Kidney (tissue), 14 donors: ENCODE data around the gene MTA3. TPM values are rescaled to one million over a fixed set of nuclear protein-coding genes. Genes with fewer than 3 reads are reported as not detected.
"Not testable (repeated sequence)": the region's sequence is repeated elsewhere in the genome, so short reads cannot be mapped to it uniquely, and the experiment has no call there.

Experiments
- DNase-seq, 5 donors: peaks; one replicate each; pipeline ENCODE4 v3.0.0-alpha.2; 2013 to 2020
- FAIRE-seq: peaks from 2 replicates; lab custom pipeline; 2012; peaks lifted over from hg19 to GRCh38; lab: Jason Lieb, UNC
- H3K27ac ChIP-seq, 2 donors: one replicate each; pipeline ENCODE4 v1.7.0; 2013; ENCODE audit warnings: low read depth in 2 of 2, low read length in 2 of 2, inconsistent platforms in 1 of 2
- H3K27me3 ChIP-seq: one replicate; pipeline ENCODE4 v1.7.1; 2013; ENCODE audit warnings: low read length, inconsistent platforms; ENCODE audit not compliant: control insufficient read depth, insufficient read depth
- H3K36me3 ChIP-seq, 3 donors: one replicate each; pipeline versions ENCODE4 v1.7.0 to v1.7.1; 2013; ENCODE audit warnings: low read length in 3 of 3, control low read depth in 1 of 3, inconsistent platforms in 1 of 3; ENCODE audit not compliant: insufficient read depth in 3 of 3, control insufficient read depth in 2 of 3
- H3K4me1 ChIP-seq, 3 donors: one replicate each; pipeline versions ENCODE4 v1.7.0 to v1.7.1; 2013; ENCODE audit warnings: low read length in 3 of 3, inconsistent platforms in 1 of 3, low read depth in 1 of 3; ENCODE audit not compliant: control insufficient read depth in 2 of 3, insufficient read depth in 2 of 3
- H3K4me3 ChIP-seq, 3 donors: one replicate each; pipeline versions ENCODE4 v1.7.0 to v1.8.1; 2013; ENCODE audit warnings: low read length in 3 of 3, control low read depth in 1 of 3, inconsistent platforms in 1 of 3
- H3K9ac ChIP-seq, 3 donors: one replicate each; pipeline versions ENCODE4 v1.7.0 to v1.7.1; 2013; ENCODE audit warnings: low read length in 3 of 3, control low read depth in 1 of 3, inconsistent platforms in 1 of 3
- H3K9me3 ChIP-seq, 3 donors: one replicate each; pipeline versions ENCODE4 v1.7.0 to v1.7.1; 2013; ENCODE audit warnings: low read length in 3 of 3, control low read depth in 1 of 3, inconsistent platforms in 1 of 3; ENCODE audit not compliant: control insufficient read depth in 2 of 3, insufficient read depth in 1 of 3
- CTCF ChIP-seq: IDR thresholded peaks from 3 replicates; pipeline ENCODE4 v1.5.1; 2012; ENCODE audit warnings: mild to moderate bottlenecking, moderate library complexity, borderline replicate concordance; ENCODE audit not compliant: insufficient read depth; ENCODE audit errors: extremely low read depth
- intact Hi-C: fragments of 100-400 bp; cut with DNase I; formaldehyde crosslinking; loops from one replicate; pipeline ENCODE4 v1.11.1; 2022
- polyA plus RNA-seq: library from polyadenylated mRNA; stranded (reverse); fragments of 350-450 nt; fragmentation: Illumina TruSeq; extraction: RNeasy Lipid Tissue Mini Kit (QIAGEN cat#74804); gene quantifications from one replicate; pipeline ENCODE4 v1.2.3, GENCODE V29; 2014; ENCODE audit warnings: low read depth, low replicate concordance; ENCODE audit not compliant: insufficient read depth
- total RNA-seq: library from RNA; stranded (reverse); fragmentation: NEBNext Ultra II Directional; extraction: Animal tissue kit (Norgen Biotek cat#: 25700); gene quantifications from one replicate; pipeline ENCODE4 v1.2.1, GENCODE V29; 2021
- donor health status: control.
- donor health status: control.
- donor health status: control.
- donor health status: control.
- donor health status: control.
- donor health status: DM: yes; HTN: yes; CAD: no.
- donor health status: Normal renal cell carcinoma (clear cell type).

MTA3 gene
- total and polyA plus RNA-seq, 2 donors from 2014 or later: 27.7 to 35.2 TPM

- no peak for TF ChIP-seq CTCF
- no peak overlapping the region for H3K4me3 ChIP-seq
- DNase-seq (no peak), FAIRE-seq (no peak)
- H3K36me3 ChIP-seq: peaks cover 0 to 9% (median 0%) of the 10 kb centered on the region in 3 donors
- H3K9me3 ChIP-seq: no peaks in the 10 kb centered on the region
- intact Hi-C loops: no loop called here
- no peak overlapping the region for H3K27ac ChIP-seq
- H3K9ac ChIP-seq: no peak overlapping the region
- no peaks in the 10 kb centered on the region for H3K27me3 ChIP-seq
- H3K4me1 ChIP-seq: no peaks in the 10 kb centered on the region
These were observed 49.7 kb downstream of the MTA3 start for GRCh38 chr2:42618116-42618515.

DNA sequence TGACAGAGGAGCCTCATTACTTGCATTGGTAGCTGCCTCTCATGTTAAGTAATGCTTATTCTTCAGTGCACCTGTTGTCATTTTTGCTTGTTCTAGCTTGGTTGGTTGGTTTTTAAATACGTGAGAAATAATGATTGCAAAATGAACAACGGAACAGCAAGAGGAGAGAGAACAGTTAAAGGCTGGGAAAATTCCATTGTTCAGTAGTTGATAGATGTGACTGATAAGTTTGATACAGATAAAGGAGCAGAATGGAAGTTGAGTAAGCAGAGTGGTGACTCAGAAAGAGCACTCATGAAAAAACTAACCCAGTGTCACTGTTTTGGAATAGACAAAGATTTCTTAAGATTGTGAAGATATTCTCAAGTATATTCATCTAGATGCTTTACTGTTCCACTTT is 50.5 kb downstream of the MTA3 start:
- TF ChIP-seq CTCF: no peak
- Histone ChIP-seq H3K27me3 (no peaks in the 10 kb centered on the region), H3K4me1 (no peaks in the 10 kb centered on the region), H3K9ac (no peak overlapping the region), H3K27ac (no peak overlapping the region), H3K36me3 (peaks cover 0 to 9% (median 0%) of the 10 kb centered on the region in 3 donors), H3K4me3 (no peak overlapping the region), H3K9me3 (no peaks in the 10 kb centered on the region)
- intact Hi-C loops: no loop called here
- FAIRE-seq (no peak), DNase-seq (no peak)

- H3K4me3 ChIP-seq, H3K27ac ChIP-seq, H3K27me3 ChIP-seq, H3K36me3 ChIP-seq, H3K9ac ChIP-seq, DNase-seq, H3K9me3 ChIP-seq, intact Hi-C loops, FAIRE-seq, H3K4me1 ChIP-seq: not testable (repeated sequence)
These were observed 53.2 kb downstream of the MTA3 start for GRCh38 chr2:42621626-42622025.

GRCh38 chr2:42622943-42623676 is 54.7 kb downstream of the MTA3 start:
- Histone ChIP-seq H3K4me1 (no peaks in the 10 kb centered on the region), H3K27me3 (no peaks in the 10 kb centered on the region), H3K4me3 (no peak overlapping the region), H3K9me3 (no peaks in the 10 kb centered on the region), H3K36me3 (peaks cover 0 to 1% (median 0%) of the 10 kb centered on the region in 3 donors), H3K9ac (no peak overlapping the region), H3K27ac (no peak overlapping the region)
- TF ChIP-seq CTCF: no peak
- intact Hi-C loops: no loop called here
- DNase-seq (no peak), FAIRE-seq (no peak)
